ENCODE data around the gene MCF2L.

Gene MCF2L

DNA sequence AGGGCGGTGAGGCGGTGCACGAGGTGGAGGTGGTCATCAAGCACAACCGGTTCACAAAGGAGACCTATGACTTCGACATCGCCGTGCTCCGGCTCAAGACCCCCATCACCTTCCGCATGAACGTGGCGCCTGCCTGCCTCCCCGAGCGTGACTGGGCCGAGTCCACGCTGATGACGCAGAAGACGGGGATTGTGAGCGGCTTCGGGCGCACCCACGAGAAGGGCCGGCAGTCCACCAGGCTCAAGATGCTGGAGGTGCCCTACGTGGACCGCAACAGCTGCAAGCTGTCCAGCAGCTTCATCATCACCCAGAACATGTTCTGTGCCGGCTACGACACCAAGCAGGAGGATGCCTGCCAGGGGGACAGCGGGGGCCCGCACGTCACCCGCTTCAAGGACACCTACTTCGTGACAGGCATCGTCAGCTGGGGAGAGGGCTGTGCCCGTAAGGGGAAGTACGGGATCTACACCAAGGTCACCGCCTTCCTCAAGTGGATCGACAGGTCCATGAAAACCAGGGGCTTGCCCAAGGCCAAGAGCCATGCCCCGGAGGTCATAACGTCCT lies 180.0 kb downstream of the MCF2L start:
- no peak for DNase-seq (ENCODE audit: low read depth)
